ENCODE results near the gene TREM1.

GRCh38 chr6:41266541-41266940 lies 19.9 kb downstream of the TREM1 start:
- TF ChIP-seq CTCF (IDR thresholded peaks at IDR 0.05; ENCODE audit: low read depth, low read length, missing input control) (no peak), RXRA (IDR thresholded peaks at IDR 0.05) (no peak), REST (IDR thresholded peaks at IDR 0.05) (no peak), SP1 (IDR thresholded peaks at IDR 0.05) (no peak), YY1 (IDR thresholded peaks at IDR 0.05) (no peak), RAD21 (IDR thresholded peaks at IDR 0.05) (no peak), MAX (IDR thresholded peaks at IDR 0.05) (no peak), FOXA1 (IDR thresholded peaks at IDR 0.05) (no peak), EGR1 (IDR thresholded peaks at IDR 0.05; ENCODE audit: low read depth in 2 of 2) (no peak), TAF1 (conservative IDR thresholded peaks at IDR 0.05) (no peak), ATF3 (IDR thresholded peaks at IDR 0.05) (no peak), JUND (IDR thresholded peaks at IDR 0.05) (no peak), NR2F2 (IDR thresholded peaks at IDR 0.05) (no peak)

Measured in liver (tissue), 3 donors.